Activated gamma-delta T cell treated with Interleukin-2 at 50 U/mL for 16 hours (primary cell): ENCODE measurements around the gene TLK1.
A peak's percentile ranks its signal among the peaks of the same experiment; 100 is the strongest.
"Not testable (repeated sequence)": the region's sequence is repeated elsewhere in the genome, so short reads cannot be mapped to it uniquely, and the experiment has no call there.

Experiments used
- DNase-seq: peaks from one replicate; pipeline ENCODE4 v3.0.0-alpha.2; 2020

Gene TLK1

DNA sequence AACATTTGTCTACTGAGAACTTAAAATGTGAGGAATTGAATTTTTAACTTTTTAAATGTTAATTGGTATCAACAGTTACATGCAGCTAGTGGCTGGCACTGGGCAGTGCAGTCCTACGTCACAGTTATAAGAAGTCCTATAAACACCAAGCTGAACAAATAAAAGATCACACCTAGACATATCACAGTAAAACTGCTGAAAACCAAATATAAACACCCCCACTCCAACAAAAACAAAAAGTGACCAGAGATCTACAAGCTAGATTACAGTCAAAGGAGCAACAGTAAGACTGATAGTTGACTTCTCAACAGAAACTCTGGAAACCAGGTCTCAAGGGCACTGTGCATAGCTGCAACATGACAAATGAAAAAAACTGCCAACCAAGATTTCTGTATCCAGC, 19.4 kb downstream of the TLK1 start:
- no peak for DNase-seq

DNA sequence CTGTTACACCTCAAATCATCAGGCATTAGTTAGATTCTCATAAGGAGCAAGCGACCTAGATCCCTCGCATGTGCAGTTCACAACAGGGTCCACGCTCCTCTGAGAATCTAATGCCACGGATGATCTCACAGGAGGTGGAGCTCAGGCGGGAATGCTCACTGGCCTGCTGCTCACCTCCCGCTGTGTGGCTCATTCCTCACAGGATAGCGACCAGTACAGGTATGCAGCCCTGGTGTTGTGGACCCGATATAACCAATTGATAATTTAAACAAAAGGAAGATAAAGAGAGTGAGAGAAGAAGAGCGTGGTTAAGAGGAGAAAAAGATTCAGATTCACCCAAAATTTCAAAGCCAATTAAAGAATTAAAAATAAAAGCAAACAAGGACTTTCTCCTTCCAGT, 20.8 kb downstream of the TLK1 start:
- no peak for DNase-seq

DNA sequence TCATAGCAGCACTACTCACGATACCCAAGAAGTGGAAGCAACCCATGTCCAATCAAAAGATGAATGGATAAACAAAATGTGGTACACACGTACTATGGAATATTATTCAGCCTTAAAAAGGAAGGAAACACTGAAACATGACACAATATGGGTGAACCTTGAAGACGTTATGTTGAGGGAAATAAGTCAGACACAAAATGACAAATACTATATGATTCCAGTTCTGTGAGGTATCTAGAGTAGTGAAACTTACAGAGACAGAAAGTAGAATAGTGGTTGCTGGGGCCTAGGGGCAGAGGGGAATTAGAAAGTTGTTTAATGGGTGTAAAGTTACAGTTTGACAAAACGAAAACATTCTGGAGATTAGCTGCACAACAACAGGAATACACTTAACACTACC, 24.7 kb downstream of the TLK1 start:
- DNase-seq = no peak

DNA sequence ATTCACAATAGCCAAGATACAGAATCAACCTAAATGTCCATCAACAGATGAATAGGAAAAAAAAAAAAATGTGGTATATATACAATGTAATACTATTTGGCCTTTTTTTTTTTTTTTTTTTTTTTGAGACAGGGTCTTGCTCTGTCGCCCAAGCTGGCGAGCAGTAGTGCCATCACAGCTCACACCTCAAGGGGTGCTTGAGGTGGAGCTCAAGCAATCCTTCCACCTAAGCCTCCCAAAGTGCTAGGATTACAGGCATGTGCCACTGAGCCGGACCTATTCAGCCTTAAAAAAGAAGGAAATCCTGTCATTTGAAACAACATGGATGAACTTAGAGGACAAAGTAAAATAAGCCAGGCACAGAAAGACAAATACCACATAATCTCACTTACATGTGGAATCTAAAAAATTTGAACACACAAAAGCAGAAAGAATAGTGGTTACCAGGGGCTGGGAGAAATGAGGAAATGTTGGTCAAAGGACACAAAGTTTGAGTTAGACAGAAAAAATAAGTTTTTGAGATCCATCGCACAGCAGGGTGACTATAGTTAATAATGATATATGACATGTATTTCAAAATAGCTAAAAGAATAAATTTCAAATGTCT, 26.0 kb downstream of the TLK1 start:
- DNase-seq = no peak

DNA sequence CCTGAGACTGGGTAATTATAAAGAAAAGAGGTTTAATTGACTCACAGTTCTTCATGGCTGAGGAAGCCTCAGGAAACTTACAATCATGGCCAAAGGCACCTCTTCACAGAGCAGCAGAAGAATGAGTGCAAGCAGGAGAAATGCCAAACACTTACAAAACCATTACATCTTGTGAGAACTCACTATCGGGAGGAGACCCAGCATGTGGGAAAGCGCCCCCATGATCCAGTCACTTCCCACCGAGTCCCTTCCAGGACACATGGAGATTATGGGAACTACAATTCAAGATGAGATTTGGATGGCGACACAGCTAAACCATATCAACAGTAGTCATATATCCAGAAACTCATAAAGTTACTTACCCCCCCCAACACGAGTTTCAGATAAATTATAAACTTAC, 28.6 kb downstream of the TLK1 start:
- DNase-seq = no peak

DNA sequence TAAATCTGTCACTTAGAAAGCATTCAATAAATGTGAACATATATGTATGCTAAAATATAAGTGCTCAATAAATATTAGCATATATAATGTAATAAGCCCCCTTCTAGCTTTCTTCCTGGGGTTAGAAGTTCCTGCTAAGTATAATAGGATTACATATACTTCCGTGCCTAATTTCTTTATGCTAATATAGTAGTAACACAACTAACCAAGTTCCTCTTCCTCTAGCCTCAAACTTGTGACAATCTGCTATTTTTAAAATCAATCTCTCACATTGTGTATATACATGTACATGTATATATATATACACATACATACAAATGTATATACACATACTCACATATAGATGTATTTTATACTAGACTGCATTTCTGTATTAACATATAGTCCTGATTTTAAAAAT, 32.2 kb downstream of the TLK1 start:
- DNase-seq = no peak

DNA sequence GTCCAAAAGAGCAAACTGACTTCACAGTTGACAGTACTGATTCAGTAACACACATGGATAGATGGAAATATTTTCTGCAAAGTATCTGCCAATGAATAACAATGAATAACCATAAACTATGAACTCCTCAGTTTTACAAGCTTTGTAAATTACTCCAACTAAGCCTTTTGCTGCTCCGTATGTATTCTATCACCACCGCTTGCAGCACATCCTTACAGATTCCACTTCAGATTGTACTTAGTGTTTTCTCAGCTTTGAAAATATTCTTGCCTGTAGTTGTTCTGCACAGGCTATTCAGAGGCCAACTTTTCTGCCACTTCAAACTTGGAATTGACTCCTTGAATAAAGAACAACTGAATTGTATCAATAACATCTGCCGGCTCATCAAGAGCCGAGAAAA, 36.2 kb downstream of the TLK1 start:
- no peak for DNase-seq

DNA sequence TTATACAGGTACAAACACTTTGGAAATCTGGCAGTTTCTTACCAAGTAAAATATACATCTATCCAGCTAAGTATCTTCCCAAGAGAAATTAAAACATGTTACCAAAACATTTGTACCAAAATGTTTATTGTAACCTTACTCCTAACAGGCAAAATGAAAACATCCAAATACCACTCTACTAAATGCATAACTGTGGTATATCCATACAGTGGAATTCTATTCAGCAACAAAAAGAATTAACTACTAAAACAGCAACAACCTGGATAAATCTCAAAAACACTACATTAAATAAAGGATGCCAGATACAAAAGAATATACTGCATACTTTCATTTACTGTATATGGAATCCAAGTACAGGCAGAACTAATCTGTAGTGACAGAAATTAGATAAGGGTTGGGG, 51.1 kb downstream of the TLK1 start:
- DNase-seq = no peak

DNA sequence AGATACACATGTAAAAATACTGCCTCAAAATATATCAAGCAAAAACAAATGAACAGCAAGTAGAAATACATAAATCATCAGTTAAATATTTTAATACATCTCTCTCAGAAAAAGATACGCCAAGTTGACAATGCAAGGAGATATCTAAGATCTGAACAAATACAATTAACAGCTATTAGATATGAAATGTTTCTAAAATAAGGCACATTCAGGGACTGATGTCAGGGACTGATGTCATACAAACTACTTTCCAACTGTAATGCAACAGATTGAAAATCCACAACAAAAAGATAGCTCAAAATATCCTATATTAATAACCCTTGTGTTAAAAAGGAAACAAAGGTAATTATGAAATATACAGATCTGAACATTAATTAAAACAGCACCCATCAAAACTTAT, 51.7 kb downstream of the TLK1 start:
- DNase-seq = no peak

DNA sequence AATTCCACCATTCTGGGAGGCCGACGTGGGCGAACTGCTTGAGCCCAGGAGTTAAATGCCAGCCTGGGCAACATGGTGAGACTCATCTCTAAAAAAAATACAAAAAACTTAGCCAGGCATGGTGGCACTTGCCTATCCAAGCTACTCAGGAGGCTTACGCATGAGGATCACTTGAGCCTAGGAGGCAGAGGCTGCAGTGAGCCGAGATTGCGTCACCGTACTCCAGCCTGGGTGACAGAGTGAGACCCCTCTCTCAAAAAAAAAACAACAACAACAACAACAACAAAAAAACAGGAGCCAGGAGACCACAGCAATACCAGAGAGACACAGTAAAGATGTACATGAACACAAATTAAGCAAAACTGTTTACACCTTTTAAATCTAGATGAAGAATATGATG, 52.9 kb downstream of the TLK1 start:
- no peak for DNase-seq

DNA sequence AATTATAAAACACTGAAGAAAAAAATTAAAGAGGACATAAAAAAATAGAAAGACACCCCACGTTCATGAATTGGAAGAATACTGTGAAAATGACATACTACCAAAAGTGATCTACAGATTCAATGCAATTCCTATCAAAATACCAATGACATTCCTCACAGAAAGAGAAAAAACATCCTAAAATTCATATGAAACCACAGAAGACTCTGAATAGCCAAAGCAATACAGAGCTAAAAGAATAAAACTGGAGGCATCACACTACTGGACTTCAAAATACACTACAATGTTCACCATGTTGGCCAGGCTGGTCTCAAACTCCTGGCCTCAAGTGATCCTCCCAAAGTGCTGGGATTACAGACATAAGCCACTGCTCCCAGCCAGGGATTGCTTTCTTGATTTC, 56.3 kb downstream of the TLK1 start:
- no peak for DNase-seq

DNA sequence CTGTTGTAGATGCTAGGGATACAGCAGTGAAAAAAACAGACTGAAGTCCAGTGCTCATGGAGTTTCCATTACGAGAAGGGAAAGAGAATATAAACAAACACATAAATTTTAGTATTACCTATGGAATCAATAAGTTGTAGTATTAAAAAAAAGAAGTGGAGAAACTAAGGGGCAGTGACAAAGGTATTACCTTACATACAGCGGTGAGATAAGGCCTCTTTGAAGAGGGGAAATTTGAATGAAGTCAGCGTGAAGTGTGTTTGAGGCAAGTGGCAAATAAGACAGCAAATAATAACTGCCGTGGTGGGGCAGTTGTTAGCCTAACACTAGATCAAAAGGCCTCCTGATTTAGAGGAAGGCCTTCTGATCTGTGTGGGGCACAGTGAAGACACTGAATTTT, 57.9 kb downstream of the TLK1 start:
- DNase-seq = no peak

DNA sequence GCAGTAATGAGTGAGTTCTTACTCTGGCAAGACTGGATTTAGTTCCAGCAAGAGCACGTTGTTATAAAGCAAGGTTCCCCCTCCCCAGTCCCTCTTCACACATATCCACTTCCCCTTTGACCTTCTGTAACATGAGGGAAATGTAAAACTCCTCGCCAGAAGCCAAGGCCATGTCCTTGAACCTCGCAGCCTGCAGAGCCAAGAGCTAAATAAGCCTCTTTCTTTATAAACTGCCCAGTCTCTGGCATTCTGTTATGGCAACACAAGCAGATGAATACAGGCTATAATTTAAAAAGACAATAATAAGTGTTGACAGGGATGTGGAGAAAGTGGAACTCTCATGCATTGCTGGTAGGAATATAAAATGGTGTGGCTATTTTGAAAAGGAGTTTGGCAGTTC, 60.3 kb downstream of the TLK1 start:
- DNase-seq = no peak

DNA sequence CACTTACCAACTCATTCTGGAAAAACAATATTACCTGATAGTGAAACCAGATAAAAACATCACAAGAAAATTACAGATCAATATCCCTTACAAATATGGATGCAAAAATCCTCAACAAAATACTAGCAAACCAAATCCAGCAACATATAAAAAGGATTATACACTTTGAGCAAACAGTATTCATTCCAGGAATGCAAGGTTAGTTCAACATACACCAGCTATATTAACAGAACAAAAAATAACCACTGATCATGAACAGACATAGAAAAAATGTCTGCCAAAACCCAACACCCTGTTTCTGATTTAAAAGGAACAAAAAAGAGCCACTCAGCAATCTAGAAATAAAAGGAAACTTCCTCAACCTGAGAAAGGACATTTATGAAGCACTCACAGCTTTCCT, 62.1 kb downstream of the TLK1 start:
- no peak for DNase-seq

DNA sequence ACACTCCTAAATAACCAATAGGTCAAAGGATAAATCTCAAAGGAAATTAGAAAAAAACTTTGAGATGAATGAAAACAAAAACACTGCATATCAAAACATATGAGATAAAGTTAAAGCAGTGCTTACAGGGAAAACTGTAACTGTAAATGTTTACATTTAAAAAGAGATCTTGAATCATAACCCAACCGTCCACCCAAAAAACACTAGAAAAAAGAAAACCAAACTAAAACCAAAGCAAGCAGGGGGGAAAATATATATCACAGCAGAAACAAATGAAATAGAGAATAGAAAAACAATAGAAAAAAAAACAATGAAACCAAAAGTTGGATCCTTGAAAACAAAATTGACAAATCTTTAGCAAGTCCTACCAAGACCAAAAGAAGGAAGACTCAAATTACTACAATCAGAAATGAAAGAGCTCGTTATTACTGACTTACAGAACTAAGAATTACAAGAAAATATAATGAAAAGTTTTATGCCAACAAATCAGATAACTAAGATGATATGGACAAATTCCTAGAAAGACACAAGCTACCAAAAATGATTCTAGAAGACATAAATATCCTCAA, 65.6 kb downstream of the TLK1 start:
- DNase-seq = no peak

DNA sequence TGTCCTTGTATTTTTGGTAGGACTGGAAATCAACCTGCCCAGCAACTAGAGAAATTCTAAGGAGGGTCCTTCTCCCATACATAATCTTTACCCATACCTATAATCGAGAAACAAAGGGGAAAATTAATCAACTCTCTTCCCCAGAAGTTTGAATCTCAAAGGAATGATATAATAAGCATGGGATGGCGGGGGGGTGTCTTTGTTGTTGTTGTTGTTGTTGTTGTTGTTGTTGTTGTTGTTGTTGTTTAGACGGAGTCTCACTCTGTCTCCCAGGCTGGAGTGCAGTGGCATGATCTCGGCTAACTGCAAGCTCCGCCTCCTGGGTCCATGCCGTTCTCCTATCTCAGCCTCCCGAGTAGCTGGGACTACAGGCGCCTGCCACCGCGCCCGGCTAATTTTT, 69.2 kb downstream of the TLK1 start:
- DNase-seq = not testable (repeated sequence)

DNA sequence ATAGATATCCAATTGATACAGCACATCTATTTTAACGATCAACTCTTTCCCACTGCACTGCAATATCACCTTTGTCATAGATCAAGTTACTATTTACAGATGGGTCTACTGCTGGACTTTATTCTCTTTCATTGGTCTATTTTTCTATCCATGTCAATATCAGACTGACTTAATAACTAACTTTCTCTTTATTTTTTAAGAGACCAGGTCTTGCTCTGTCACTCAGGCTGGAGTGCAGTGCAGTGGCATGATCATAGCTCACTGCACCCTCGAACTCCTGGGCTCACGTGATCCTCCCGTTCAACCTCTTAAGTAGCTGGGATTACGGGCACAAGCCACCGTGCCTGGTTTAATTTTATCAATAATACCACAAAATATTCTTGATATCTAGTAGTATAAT, 71.2 kb downstream of the TLK1 start:
- no peak for DNase-seq

DNA sequence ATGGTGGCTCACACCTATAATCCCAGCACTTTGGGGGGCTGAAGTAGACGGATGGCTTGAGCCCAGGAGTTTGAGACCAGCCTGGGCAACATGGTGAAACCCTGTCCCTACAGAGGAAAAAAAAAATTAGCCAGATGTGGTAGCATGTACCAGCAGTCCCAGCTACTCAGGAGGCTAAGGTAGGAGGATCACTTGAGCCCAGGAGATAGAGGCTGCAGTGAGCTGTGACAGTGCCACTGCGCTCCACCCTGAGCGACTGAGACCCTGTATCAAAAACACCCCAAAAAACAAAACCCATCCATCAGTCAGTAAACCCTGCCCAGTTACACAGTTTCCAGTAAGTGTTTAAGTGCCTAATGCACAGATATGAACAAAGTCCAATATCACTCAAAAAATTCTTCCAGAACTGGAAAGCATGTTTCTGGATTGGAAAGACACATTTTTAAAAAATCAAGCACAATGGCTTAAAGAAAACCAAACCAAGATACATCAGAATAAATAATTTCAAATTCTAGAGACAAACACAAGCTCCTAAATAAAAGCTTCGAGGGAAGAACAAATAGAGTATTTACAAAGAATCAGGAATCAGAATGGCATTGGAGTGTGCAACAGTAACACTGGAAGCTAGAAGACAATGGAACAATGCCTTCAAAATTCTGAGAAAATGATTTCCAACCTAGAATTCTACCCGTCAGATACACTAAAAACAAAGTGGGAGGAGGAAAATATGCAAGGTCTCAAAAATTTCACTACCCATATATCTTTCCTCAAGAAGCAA, 72.4 kb downstream of the TLK1 start:
- DNase-seq = no peak

DNA sequence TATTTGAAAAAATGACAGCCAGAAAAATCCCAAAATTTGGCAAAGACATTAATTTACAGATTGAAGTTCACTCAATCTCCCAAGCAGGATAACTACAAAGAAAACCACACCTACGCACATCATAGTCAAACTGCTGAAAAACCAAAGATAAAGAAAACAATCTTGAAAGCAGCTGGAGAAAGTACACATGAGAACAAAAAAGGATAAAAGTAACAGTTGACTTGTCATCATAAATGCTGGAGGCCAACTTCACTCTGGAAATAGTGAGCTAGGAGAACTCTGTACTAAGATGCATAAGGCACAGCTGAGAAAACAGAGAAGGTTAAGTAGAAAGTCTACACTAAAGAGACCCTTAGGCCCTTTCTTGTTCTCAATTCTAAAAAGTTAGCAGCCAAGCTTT, 73.1 kb downstream of the TLK1 start:
- DNase-seq = no peak

DNA sequence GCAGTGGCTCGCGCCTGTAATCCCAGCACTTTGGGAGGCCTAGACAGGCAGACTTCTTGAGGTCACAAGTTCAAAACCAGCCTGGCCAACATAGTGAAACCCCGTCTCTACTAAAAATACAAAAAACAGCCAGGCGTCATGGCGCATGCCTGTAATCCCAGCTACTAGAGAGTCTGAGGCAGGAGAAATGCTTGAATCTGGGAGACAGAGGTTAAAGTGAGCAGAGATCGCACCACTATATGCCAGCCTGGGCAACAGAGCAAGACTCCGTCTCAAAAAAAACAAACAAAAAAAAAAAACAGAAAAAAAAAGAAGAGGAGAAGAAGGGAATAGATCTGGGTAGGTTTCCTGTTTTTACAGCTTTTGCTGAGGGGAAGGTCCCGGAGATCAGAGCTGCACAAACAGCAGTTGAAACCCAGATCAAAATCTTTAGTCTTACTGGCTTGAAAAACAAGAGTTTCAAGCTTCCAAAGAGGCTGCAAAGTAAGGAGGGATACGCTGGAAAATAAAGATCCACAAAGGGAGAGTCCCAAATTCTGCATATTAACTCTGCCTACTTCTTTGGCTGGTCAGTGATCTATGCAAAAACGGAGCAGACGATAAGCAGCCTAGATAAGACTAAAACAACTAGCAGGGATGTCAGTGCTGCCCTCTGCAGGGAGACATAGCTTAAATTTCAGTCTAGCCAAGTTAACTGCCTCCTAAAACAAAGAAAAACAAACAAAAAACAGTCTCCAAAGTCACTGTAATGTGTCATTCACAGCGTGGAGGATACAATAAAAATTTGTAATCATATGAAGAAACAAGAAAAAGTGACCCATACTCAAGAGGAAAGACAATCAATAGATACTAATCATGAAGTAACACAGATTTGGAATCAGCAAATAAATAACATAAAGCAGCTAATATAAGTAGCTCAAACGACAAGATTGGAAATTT, 74.1 kb downstream of the TLK1 start:
- DNase-seq = peak; percentile 44

DNA sequence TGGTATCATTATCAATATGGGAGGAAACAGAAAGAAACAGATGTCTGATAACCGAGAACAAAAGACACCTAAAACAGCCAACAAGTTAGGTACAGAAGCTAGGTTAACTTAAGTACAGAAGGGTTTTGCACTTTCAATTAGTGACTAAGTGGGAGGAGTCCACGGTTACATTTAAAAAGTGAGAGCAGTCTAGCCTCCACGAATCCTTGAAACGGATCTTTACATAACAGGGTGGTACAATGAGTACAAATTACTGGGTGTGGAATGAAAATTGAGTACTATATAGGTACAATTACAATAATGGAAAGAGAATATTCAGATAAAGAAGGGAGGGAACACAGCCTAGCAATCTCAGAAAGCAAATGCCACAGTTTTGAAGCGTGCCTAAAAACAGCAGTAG, 76.6 kb downstream of the TLK1 start:
- no peak for DNase-seq

DNA sequence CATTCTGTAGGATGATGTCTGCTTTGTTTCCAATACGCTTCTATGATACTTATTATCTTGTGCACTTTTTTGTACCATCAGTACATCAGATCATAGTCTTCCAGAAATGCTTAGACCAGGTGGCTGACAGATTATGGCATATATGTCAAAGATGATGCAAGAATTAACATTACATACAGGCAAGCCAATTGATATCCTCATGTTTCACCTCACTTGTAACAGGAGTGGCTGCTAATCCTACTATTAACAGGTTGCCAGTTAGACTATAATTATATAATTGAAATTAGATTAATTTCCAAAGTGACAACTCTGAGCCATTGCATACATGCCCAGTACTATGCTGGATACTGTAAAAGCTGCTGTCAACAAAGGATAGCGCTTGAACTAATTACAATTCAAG, 77.2 kb downstream of the TLK1 start:
- DNase-seq = no peak

DNA sequence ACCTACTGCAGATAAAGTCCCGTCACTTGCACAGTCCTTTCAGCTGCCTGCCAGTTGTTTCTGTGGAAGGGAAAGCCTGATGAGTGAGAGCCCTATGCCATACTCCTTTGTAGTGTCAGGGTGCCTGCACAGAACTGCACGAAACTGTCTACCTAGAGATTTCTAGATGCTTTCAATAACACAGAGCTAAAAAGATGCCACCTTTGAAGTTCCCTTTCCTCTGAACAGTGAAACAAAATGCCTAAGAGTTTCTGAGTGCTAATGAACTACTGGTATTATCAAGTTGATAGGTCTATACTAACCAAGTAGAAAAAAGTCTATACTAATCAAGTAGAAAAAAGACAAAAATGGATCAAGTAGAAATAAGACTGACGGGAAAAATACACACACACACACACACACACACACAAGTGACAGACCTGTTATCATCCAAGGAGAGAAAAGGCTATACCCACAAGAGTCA, 79.0 kb downstream of the TLK1 start:
- no peak for DNase-seq

DNA sequence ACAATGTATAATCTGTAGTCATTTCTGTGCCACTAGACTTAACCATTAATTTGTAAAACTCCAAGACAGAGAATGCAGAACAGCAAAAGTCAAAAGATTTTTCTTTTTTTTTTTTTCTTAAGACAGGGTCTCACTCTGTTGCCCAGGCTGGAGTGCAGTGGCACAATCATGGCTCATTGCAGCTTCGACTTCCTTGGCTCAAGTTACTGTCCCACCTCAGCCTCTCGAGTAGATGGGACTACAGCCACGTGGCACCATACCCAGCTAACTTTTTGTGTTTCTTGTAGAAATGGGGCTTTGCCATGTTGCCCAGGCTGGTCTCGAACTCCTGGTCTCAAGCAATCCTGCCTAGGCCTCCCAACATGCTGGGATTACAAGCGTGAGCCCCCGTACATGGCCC, 80.1 kb downstream of the TLK1 start:
- no peak for DNase-seq
